ENCODE measurements around the gene PTPN20. TPM values are rescaled to one million over a fixed set of nuclear protein-coding genes. Genes with fewer than 3 reads are reported as not detected.

Gene PTPN20
- total RNA-seq, 2 experiments from 2014 or later, result 2.2 to 2.5 TPM

GRCh38 chr10:47031211-47031900, 120.1 kb downstream of the PTPN20 start:
- H3K36me3 Mint-ChIP-seq (ENCODE audit: low read depth), result no peaks in the 10 kb centered on the region
- Histone ChIP-seq H3K4me1 (ENCODE audit: insufficient read depth, low read length) (no peaks in the 10 kb centered on the region), H3K27me3 (ENCODE audit: control insufficient read depth in 1 of 2, insufficient read depth in 2 of 2, low read length in 2 of 2) (no peaks in the 10 kb centered on the region), H3K9me3 (ENCODE audit: control insufficient read depth in 1 of 2, insufficient read depth in 1 of 2, low read length in 2 of 2) (no peaks in the 10 kb centered on the region), H3K27ac (ENCODE audit: low read depth in 1 of 2, low read length in 2 of 2) (no peak overlapping the region), H3K36me3 (ENCODE audit: insufficient read depth, low read length) (no peaks in the 10 kb centered on the region), H3K4me3 (ENCODE audit: low read length) (no peak overlapping the region)
- H3K9me3 Mint-ChIP-seq, result no peaks in the 10 kb centered on the region
- no peak for ATAC-seq (ENCODE audit: poor library complexity)
- peak in 1 of 14 experiments; percentile 17 for DNase-seq
- H3K27ac Mint-ChIP-seq, result no peak overlapping the region
- H3K4me1 Mint-ChIP-seq (ENCODE audit: low read depth), result no peaks in the 10 kb centered on the region
- POLR2A ChIA-PET, result no interaction called here
- no peak for TF ChIP-seq CTCF (IDR thresholded peaks at IDR 0.05)
- no peak overlapping the region for H3K4me3 Mint-ChIP-seq
- CTCF ChIA-PET, result no interaction called here
- intact Hi-C loops (cut with DNase I, micrococcal nuclease), result no loop called here
- H3K27me3 Mint-ChIP-seq, result no peaks in the 10 kb centered on the region

GRCh38 chr10:47031901-47032465, 120.8 kb downstream of the PTPN20 start:
- ChIA-PET POLR2A (no interaction called here), CTCF (no interaction called here)
- ATAC-seq (ENCODE audit: poor library complexity), result no peak
- Mint-ChIP-seq H3K4me3 (no peak overlapping the region), H3K27me3 (no peaks in the 10 kb centered on the region), H3K36me3 (ENCODE audit: low read depth) (no peaks in the 10 kb centered on the region), H3K27ac (no peak overlapping the region), H3K4me1 (ENCODE audit: low read depth) (no peaks in the 10 kb centered on the region), H3K9me3 (no peaks in the 10 kb centered on the region)
- Histone ChIP-seq H3K27ac (ENCODE audit: low read depth in 1 of 2, low read length in 2 of 2) (no peak overlapping the region), H3K27me3 (ENCODE audit: control insufficient read depth in 1 of 2, insufficient read depth in 2 of 2, low read length in 2 of 2) (no peaks in the 10 kb centered on the region), H3K36me3 (ENCODE audit: insufficient read depth, low read length) (no peaks in the 10 kb centered on the region), H3K9me3 (ENCODE audit: control insufficient read depth in 1 of 2, insufficient read depth in 1 of 2, low read length in 2 of 2) (no peaks in the 10 kb centered on the region), H3K4me3 (ENCODE audit: low read length) (no peak overlapping the region), H3K4me1 (ENCODE audit: insufficient read depth, low read length) (no peaks in the 10 kb centered on the region)
- no peak for TF ChIP-seq CTCF (IDR thresholded peaks at IDR 0.05)
- intact Hi-C loops (cut with DNase I, micrococcal nuclease), result no loop called here
- DNase-seq, result peak in 1 of 14 experiments; percentile 26

GRCh38 chr10:47033081-47033480, 121.9 kb downstream of the PTPN20 start:
- Mint-ChIP-seq H3K4me1 (ENCODE audit: low read depth) (no peaks in the 10 kb centered on the region), H3K9me3 (no peaks in the 10 kb centered on the region), H3K36me3 (ENCODE audit: low read depth) (no peaks in the 10 kb centered on the region), H3K27me3 (no peaks in the 10 kb centered on the region), H3K27ac (no peak overlapping the region), H3K4me3 (no peak overlapping the region)
- ATAC-seq (ENCODE audit: poor library complexity), result no peak
- Histone ChIP-seq H3K9me3 (ENCODE audit: control insufficient read depth in 1 of 2, insufficient read depth in 1 of 2, low read length in 2 of 2) (no peaks in the 10 kb centered on the region), H3K4me3 (ENCODE audit: low read length) (no peak overlapping the region), H3K27me3 (ENCODE audit: control insufficient read depth in 1 of 2, insufficient read depth in 2 of 2, low read length in 2 of 2) (no peaks in the 10 kb centered on the region), H3K27ac (ENCODE audit: low read depth in 1 of 2, low read length in 2 of 2) (no peak overlapping the region), H3K4me1 (ENCODE audit: insufficient read depth, low read length) (no peaks in the 10 kb centered on the region), H3K36me3 (ENCODE audit: insufficient read depth, low read length) (no peaks in the 10 kb centered on the region)
- no peak for TF ChIP-seq CTCF (IDR thresholded peaks at IDR 0.05)
- POLR2A ChIA-PET, result no interaction called here
- DNase-seq, result peak in 1 of 14 experiments; percentile 14
- CTCF ChIA-PET, result interaction anchor here (0.9 kb wide), 1 partner anchor 8 kb away, joined by 3 read pairs; no protein-coding TSS in a partner anchor
- intact Hi-C loops (cut with DNase I, micrococcal nuclease), result no loop called here
